Gastroesophageal sphincter (tissue), 4 donors: ENCODE data around the gene CCDC188. TPM values are rescaled to one million over a fixed set of nuclear protein-coding genes. Genes with fewer than 3 reads are reported as not detected.

Experiments
- ATAC-seq: fragments of 150-250 bp; one replicate; pipeline ENCODE4 v1.9.1; 2016; ENCODE audit warnings: mild to moderate bottlenecking, moderate library complexity
- H3K27ac ChIP-seq, 4 donors: fragments of 200-600 bp; sonication (generic) in 3 of 4; 1 replicate in 3 of 4; 2 replicates in 1 of 4; pipeline ENCODE4 v1.5.1; 2016 to 2019
- H3K27me3 ChIP-seq: fragments of 200-600 bp; sonication (generic); one replicate; pipeline ENCODE4 v1.5.1; 2019
- H3K36me3 ChIP-seq, 2 donors: fragments of 200-600 bp; sonication (generic); one replicate each; pipeline ENCODE4 v1.5.1; 2019; ENCODE audit warnings: control low read depth in 1 of 2
- H3K4me1 ChIP-seq, 3 donors: fragments of 200-600 bp; sonication (generic); 1 replicate in 2 of 3; 2 replicates in 1 of 3; pipeline ENCODE4 v1.5.1; 2016 to 2019; ENCODE audit warnings: control low read depth in 2 of 3
- H3K4me3 ChIP-seq, 2 donors: fragments of 200-600 bp; sonication (generic); one replicate each; pipeline ENCODE4 v1.5.1; 2019; ENCODE audit warnings: mild to moderate bottlenecking in 1 of 2, moderate library complexity in 1 of 2
- H3K9me3 ChIP-seq, 3 donors: fragments of 200-600 bp; sonication (generic); one replicate each; pipeline ENCODE4 v1.5.1; 2017 to 2019; ENCODE audit warnings: control low read depth in 2 of 3
- EP300 ChIP-seq: sonication (generic); formaldehyde crosslinking; IDR thresholded peaks from one replicate; pipeline ENCODE4 v1.6.1; 2017; ENCODE audit warnings: antibody characterized with exemption, mild to moderate bottlenecking
- POLR2A ChIP-seq, 2 donors: fragments of 450-650 bp; IDR thresholded peaks; one replicate each; pipeline ENCODE4 v1.6.1; 2017; ENCODE audit warnings: antibody characterized with exemption in 2 of 2, mild to moderate bottlenecking in 2 of 2, moderate library complexity in 1 of 2
- POLR2AphosphoS5 ChIP-seq: sonication (generic); formaldehyde crosslinking; IDR thresholded peaks from one replicate; pipeline ENCODE4 v1.6.1; 2017; ENCODE audit warnings: antibody characterized with exemption
- WGBS, 2 donors: methylation state at CpG; one replicate each; pipeline ENCODE4 v1.1.5; 2018; ENCODE audit warnings: low coverage in 1 of 2; 5-methylcytosine and 5-hydroxymethylcytosine counted together
- total RNA-seq, 4 donors: library from RNA; depleted of rRNA; stranded (reverse); fragments of >200 nt; gene quantifications; one replicate each; pipeline ENCODE4 v1.1.0, GENCODE V29; 2016
- TF ChIP-seq, protein P1 (sequence below), 4 experiments: fragments of 200-600 bp in 2 of 4; fragments of 450-650 bp in 2 of 4; sonication (generic) in 1 of 4; IDR thresholded peaks; one replicate each; pipeline ENCODE4 v1.5.1; 2017 to 2019; ENCODE audit warnings: antibody characterized with exemption in 4 of 4, mild to moderate bottlenecking in 2 of 4, moderate library complexity in 2 of 4

The CCDC188 gene
- total RNA-seq, 4 donors from 2014 or later = not detected

DNA sequence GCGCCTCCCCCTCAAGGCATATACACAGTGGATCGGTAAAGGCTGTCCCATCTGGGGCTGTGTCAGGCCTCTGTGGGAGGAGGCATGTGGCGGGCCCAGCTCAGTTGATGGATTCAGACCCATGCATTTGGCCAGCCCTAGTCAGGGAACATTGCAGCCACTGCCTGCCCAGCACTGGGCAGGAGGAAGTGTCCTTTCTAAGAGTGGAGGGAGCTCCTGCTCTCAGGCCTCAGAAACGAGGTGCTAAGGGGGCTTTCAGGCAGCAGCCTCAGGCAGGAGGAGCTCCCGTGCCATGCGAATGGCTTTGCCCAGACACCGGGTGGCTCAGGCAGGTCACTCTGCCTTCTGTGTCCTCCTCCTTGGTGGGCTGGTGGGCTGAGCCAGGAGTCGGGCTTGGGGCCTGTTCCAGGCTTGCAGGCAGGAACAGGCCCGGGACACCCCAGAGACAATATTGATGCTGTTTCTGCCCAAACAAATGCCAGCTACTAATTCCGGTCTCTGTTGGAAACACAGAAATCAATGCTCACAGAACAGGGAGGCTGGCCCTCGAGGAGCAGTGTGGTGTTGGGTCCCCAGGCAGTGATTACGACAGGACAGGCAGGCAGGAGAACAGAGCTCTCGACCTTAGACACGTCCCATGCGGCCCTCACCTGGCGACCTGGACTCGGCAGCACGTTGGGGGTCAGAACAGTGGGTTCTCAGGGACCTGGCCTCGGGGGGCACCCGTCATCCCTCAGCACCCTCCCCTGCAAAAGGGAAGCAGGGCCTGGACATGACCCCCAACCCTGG lies 42.3 kb upstream of the CCDC188 start:
- no peak overlapping the region for H3K27ac ChIP-seq
- no peaks in the 10 kb centered on the region for H3K9me3 ChIP-seq
- no peaks in the 10 kb centered on the region for H3K4me1 ChIP-seq
- no peak for ATAC-seq
- H3K4me3 ChIP-seq = no peak overlapping the region
- no peaks in the 10 kb centered on the region for H3K36me3 ChIP-seq
- WGBS, 2 donors = 100% methylated on average over 1 of the region's 20 CpGs; no CpG with 5 or more reads in 1 of the 2 donors
- TF ChIP-seq POLR2AphosphoS5 (no peak), EP300 (no peak), POLR2A (IDR thresholded peaks at IDR 0.05) (no peak)
- TF ChIP-seq, protein P1, sequence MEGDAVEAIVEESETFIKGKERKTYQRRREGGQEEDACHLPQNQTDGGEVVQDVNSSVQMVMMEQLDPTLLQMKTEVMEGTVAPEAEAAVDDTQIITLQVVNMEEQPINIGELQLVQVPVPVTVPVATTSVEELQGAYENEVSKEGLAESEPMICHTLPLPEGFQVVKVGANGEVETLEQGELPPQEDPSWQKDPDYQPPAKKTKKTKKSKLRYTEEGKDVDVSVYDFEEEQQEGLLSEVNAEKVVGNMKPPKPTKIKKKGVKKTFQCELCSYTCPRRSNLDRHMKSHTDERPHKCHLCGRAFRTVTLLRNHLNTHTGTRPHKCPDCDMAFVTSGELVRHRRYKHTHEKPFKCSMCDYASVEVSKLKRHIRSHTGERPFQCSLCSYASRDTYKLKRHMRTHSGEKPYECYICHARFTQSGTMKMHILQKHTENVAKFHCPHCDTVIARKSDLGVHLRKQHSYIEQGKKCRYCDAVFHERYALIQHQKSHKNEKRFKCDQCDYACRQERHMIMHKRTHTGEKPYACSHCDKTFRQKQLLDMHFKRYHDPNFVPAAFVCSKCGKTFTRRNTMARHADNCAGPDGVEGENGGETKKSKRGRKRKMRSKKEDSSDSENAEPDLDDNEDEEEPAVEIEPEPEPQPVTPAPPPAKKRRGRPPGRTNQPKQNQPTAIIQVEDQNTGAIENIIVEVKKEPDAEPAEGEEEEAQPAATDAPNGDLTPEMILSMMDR (IDR thresholded peaks at IDR 0.05) = no peak
- no peaks in the 10 kb centered on the region for H3K27me3 ChIP-seq

DNA sequence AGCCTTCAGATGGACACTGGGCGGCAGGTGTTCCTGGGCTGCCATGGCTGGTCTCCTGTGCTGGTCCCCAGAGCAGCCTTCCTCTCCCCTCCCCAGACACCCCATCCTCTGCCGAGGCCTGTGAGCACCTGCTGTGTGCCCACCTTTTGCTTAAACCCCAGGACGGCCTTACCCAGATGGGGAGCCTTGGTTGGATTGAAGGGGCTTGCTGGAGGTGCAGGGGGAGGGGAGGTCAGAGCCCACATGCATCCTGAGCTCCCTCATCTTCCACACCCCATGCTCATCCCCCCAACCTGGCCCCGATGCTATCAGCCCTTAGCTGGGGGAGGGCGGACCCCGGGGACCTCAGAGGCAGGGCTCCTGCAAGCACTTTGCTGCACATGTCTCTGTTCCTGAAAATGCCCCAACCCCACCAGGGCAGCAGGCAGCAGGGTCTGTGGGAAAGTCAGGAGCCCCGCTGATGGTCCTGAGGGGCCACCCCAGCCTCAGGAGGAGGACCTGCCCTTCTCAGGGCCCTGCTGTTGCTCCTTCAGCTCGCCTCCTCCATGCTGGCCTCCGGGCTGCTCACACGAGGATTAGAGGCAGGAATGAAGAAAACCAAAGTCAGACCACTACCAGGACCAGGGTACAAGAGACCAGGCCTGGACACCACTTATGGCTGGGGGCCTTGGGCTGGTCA lies 41.6 kb upstream of the CCDC188 start:
- no peak for ATAC-seq
- Histone ChIP-seq H3K27me3 (no peaks in the 10 kb centered on the region), H3K36me3 (no peaks in the 10 kb centered on the region), H3K4me1 (no peaks in the 10 kb centered on the region), H3K27ac (no peak overlapping the region), H3K9me3 (no peaks in the 10 kb centered on the region), H3K4me3 (no peak overlapping the region)
- TF ChIP-seq POLR2AphosphoS5 (no peak), POLR2A (IDR thresholded peaks at IDR 0.05) (no peak), EP300 (no peak)
- TF ChIP-seq, protein P1 (IDR thresholded peaks at IDR 0.05) = no peak
- WGBS, 2 donors = no CpG with 5 or more reads among the region's 10 CpGs

DNA sequence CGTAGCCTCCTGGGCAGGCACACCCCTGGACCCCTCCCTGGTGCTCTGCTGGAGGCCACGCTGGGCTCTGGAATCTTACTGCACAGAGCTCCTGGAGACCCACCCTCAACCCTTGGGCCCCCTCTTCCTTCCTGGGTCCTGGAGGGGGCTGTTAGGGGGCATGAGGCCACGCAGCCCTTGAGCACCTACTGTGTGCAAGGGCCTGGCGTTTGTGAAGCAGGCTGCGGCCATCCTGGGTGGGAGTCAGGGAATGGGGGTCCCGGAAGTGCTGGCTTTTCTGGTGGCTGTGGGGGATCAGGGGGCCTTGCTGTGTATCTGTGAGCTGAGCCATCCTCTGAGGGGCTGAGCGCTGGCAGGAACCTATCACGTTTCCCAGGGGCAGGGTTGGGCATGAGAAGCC lies 40.9 kb upstream of the CCDC188 start:
- ATAC-seq = no peak
- TF ChIP-seq POLR2A (IDR thresholded peaks at IDR 0.05) (no peak), EP300 (no peak), POLR2AphosphoS5 (no peak)
- TF ChIP-seq, protein P1 (IDR thresholded peaks at IDR 0.05) = no peak
- no CpG with 5 or more reads among the region's 8 CpGs for WGBS, 2 donors
- Histone ChIP-seq H3K4me3 (no peak overlapping the region), H3K27me3 (no peaks in the 10 kb centered on the region), H3K36me3 (no peaks in the 10 kb centered on the region), H3K4me1 (no peaks in the 10 kb centered on the region), H3K9me3 (no peaks in the 10 kb centered on the region), H3K27ac (no peak overlapping the region)

DNA sequence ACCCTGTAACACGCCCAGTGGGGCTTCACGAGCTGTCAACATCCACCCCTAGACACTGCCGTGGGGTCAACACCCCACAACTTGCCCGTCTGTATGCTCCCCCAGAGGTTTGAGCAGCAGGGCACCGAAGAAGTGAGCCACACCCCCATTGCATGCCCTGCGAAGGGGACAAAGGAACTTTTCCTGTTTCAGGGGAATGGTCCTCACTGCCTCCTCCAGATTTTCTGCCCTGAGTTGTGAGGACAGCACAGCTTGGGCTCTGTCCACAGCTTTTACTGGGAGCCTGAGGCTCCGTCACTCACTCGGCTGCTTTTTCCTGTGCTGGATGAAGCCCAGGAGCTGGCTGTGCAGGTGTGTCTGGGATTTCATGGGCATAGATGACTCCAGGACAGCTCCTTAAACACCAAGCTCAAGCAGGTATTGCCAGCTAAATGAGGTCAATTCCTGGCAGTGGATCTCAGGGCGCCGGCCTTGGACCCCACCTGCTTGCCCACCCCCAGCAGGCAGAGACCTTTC lies 40.2 kb upstream of the CCDC188 start:
- 94% methylated on average over 3 of the region's 10 CpGs; no CpG with 5 or more reads in 1 of the 2 donors for WGBS, 2 donors
- no peaks in the 10 kb centered on the region for H3K27me3 ChIP-seq
- no peak overlapping the region for H3K4me3 ChIP-seq
- H3K36me3 ChIP-seq = no peaks in the 10 kb centered on the region
- TF ChIP-seq EP300 = no peak
- no peak for TF ChIP-seq POLR2AphosphoS5
- TF ChIP-seq, protein P1 (IDR thresholded peaks at IDR 0.05) = no peak
- TF ChIP-seq POLR2A (IDR thresholded peaks at IDR 0.05) = no peak
- H3K4me1 ChIP-seq = no peaks in the 10 kb centered on the region
- H3K27ac ChIP-seq = no peak overlapping the region
- H3K9me3 ChIP-seq = no peaks in the 10 kb centered on the region
- ATAC-seq = no peak

DNA sequence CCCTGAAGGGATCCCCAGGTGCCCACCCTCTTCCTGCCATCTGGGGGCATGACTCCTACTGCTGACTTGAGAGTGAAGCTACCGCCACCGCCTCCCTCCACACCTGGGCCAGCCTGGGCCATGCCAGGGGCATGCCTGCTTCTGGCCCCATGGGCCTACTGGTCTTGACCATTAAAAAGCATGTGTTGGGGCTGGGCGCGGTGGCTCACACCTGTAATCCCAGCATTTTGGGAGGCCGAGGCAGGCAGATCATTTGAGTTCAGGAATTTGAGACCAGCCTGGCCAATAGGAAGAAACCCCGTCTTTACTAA lies 37.7 kb upstream of the CCDC188 start:
- H3K27ac ChIP-seq = no peak overlapping the region
- no peaks in the 10 kb centered on the region for H3K9me3 ChIP-seq
- H3K27me3 ChIP-seq = peaks cover 14% of the 10 kb centered on the region
- no peak for ATAC-seq
- H3K4me3 ChIP-seq = no peak overlapping the region
- no peaks in the 10 kb centered on the region for H3K36me3 ChIP-seq
- WGBS, 2 donors = 80% methylated on average over 1 of the region's 6 CpGs; no CpG with 5 or more reads in 1 of the 2 donors
- no peaks in the 10 kb centered on the region for H3K4me1 ChIP-seq
- TF ChIP-seq POLR2AphosphoS5 = no peak
- no peak for TF ChIP-seq EP300
- TF ChIP-seq, protein P1 (IDR thresholded peaks at IDR 0.05) = no peak
- no peak for TF ChIP-seq POLR2A (IDR thresholded peaks at IDR 0.05)
